ENCODE measurements around the gene GNG8. TPM values are rescaled to one million over a fixed set of nuclear protein-coding genes. Genes with fewer than 3 reads are reported as not detected.

Gene GNG8
- total RNA-seq, 1 experiment from 2014 or later, result not detected

GRCh38 chr19:46685189-46685588 lies 49.2 kb upstream of the GNG8 start:
- Histone ChIP-seq H3K4me1 (ENCODE audit: control insufficient read depth in 1 of 2, insufficient read depth in 2 of 2, low read length in 2 of 2) (no peaks in the 10 kb centered on the region), H3K9me3 (ENCODE audit: control insufficient read depth in 1 of 2, insufficient read depth in 1 of 2, low read depth in 1 of 2, low read length in 2 of 2) (no peaks in the 10 kb centered on the region), H3K27ac (ENCODE audit: low read depth, low read length) (no peak overlapping the region), H3K4me2 (ENCODE audit: low read length) (no peak overlapping the region), H3K36me3 (ENCODE audit: control insufficient read depth in 1 of 2, insufficient read depth in 2 of 2, low read length in 2 of 2) (peaks cover 19 to 43% of the 10 kb centered on the region in 2 experiments; a peak in 3 of 4 replicates), H3K4me3 (replicated peaks in 1 of 2; ENCODE audit: low read depth in 1 of 2, low read length in 2 of 2) (no peak overlapping the region), H4K20me1 (ENCODE audit: insufficient read depth) (no peaks in the 10 kb centered on the region), H2AFZ (ENCODE audit: low read depth, low read length, poor library complexity, severe bottlenecking) (no peak overlapping the region), H3K9ac (ENCODE audit: low read length) (no peak overlapping the region), H3K79me2 (ENCODE audit: insufficient read depth, low read length) (no peaks in the 10 kb centered on the region), H3K27me3 (ENCODE audit: insufficient read depth, low read length) (no peaks in the 10 kb centered on the region), H3K9me2 (ENCODE audit: insufficient read depth) (no peaks in the 10 kb centered on the region)
- RAD21 ChIA-PET (ENCODE audit: low non-redundant PET in 1 of 2, low total read pairs in 2 of 2, uncharacterized antibody in 2 of 2, unreplicated experiment in 2 of 2), result no interaction called here
- TF ChIP-seq ELF1 (IDR thresholded peaks at IDR 0.05; ENCODE audit: borderline replicate concordance, low read depth), result no peak
- no peak for TF ChIP-seq EZH2phosphoT487 (IDR thresholded peaks at IDR 0.05; ENCODE audit: borderline replicate concordance)
- POLR2A ChIA-PET, result no interaction called here
- intact Hi-C loops (cut with micrococcal nuclease), result no loop called here
- DNase-seq (ENCODE audit: low read depth, low spot score), result no peak
- CTCF ChIA-PET, result no interaction called here
- ATAC-seq, result no peak
- no TSS peak for BruUV-seq (replicated peaks)

- no peak for TF ChIP-seq POLR2AphosphoS5 (IDR thresholded peaks at IDR 0.05; ENCODE audit: low read depth, low read length)
- TF ChIP-seq TCF7L2 (IDR thresholded peaks at IDR 0.05; ENCODE audit: borderline replicate concordance, extremely low read depth, insufficient read depth, insufficient read length), result peak; percentile 27
- Histone ChIP-seq H4K20me1 (ENCODE audit: insufficient read depth) (no peaks in the 10 kb centered on the region), H3K4me1 (ENCODE audit: control insufficient read depth in 1 of 2, insufficient read depth in 2 of 2, low read length in 2 of 2) (no peaks in the 10 kb centered on the region), H3K79me2 (ENCODE audit: insufficient read depth, low read length) (no peaks in the 10 kb centered on the region; the same call in 1 of the 2 replicates), H3K27me3 (ENCODE audit: insufficient read depth, low read length) (no peaks in the 10 kb centered on the region), H3K4me3 (replicated peaks in 1 of 2; ENCODE audit: low read depth in 1 of 2, low read length in 2 of 2) (no peak overlapping the region), H3K9me3 (ENCODE audit: control insufficient read depth in 1 of 2, insufficient read depth in 1 of 2, low read depth in 1 of 2, low read length in 2 of 2) (no peaks in the 10 kb centered on the region), H2AFZ (ENCODE audit: low read depth, low read length, poor library complexity, severe bottlenecking) (no peak overlapping the region), H3K36me3 (ENCODE audit: control insufficient read depth in 1 of 2, insufficient read depth in 2 of 2, low read length in 2 of 2) (peaks cover 20 to 22% of the 10 kb centered on the region in 2 experiments; a peak in 3 of 4 replicates), H3K27ac (ENCODE audit: low read depth, low read length) (no peak overlapping the region), H3K4me2 (ENCODE audit: low read length) (no peak overlapping the region), H3K9ac (ENCODE audit: low read length) (no peak overlapping the region), H3K9me2 (ENCODE audit: insufficient read depth) (no peaks in the 10 kb centered on the region)
- BruUV-seq (replicated peaks), result no TSS peak
- CTCF ChIA-PET, result no interaction called here
- RAD21 ChIA-PET (ENCODE audit: low non-redundant PET in 1 of 2, low total read pairs in 2 of 2, uncharacterized antibody in 2 of 2, unreplicated experiment in 2 of 2), result no interaction called here
- POLR2A ChIA-PET, result no interaction called here
- DNase-seq (ENCODE audit: low read depth, low spot score) (peak; percentile 36), ATAC-seq (peak; percentile 91)
- intact Hi-C loops (cut with micrococcal nuclease), result no loop called here
These were observed 42.2 kb upstream of the GNG8 start for GRCh38 chr19:46678110-46678732.

Measured in HCT116 (cell line).